ENCODE results near the gene HTR2C.
"Not testable (repeated sequence)": the region's sequence is repeated elsewhere in the genome, so short reads cannot be mapped to it uniquely, and the experiment has no call there.

The HTR2C gene

GRCh38 chrX:114715096-114715495 is 131.2 kb downstream of the HTR2C start:
- DNase-seq: no peak

- DNase-seq: no peak
Measured at GRCh38 chrX:114717921-114718320, 134.0 kb downstream of the HTR2C start.

- no peak for DNase-seq
Measured at GRCh38 chrX:114766541-114766940, 182.7 kb downstream of the HTR2C start.

GRCh38 chrX:114774691-114775090 is 190.8 kb downstream of the HTR2C start:
- DNase-seq: no peak

- no peak for DNase-seq
Measured at GRCh38 chrX:114782925-114783324, 199.0 kb downstream of the HTR2C start.

- no peak for DNase-seq
Measured at GRCh38 chrX:114787061-114787460, 203.2 kb downstream of the HTR2C start.

GRCh38 chrX:114797494-114797893 is 213.6 kb downstream of the HTR2C start:
- no peak for DNase-seq

- no peak for DNase-seq
Measured at GRCh38 chrX:114798907-114799306, 215.0 kb downstream of the HTR2C start.

GRCh38 chrX:114800719-114801118 is 216.8 kb downstream of the HTR2C start:
- DNase-seq: no peak

GRCh38 chrX:114819509-114819908 is 235.6 kb downstream of the HTR2C start:
- no peak for DNase-seq

- DNase-seq: no peak
Measured at GRCh38 chrX:114841051-114841450, 257.2 kb downstream of the HTR2C start.

GRCh38 chrX:114842181-114842580 is 258.3 kb downstream of the HTR2C start:
- no peak for DNase-seq

- DNase-seq: no peak
Measured at GRCh38 chrX:114889481-114889880, 305.6 kb downstream of the HTR2C start.

- no peak for DNase-seq
Measured at GRCh38 chrX:114903618-114904017, 319.7 kb downstream of the HTR2C start.

GRCh38 chrX:114905251-114905650 is 321.4 kb downstream of the HTR2C start:
- no peak for DNase-seq

GRCh38 chrX:114906984-114907510 is 323.2 kb downstream of the HTR2C start:
- no peak for DNase-seq

- DNase-seq: no peak
Measured at GRCh38 chrX:114924423-114924822, 340.5 kb downstream of the HTR2C start.

- no peak for DNase-seq
Measured at GRCh38 chrX:114924856-114925255, 341.0 kb downstream of the HTR2C start.

GRCh38 chrX:114930227-114930626 is 346.3 kb downstream of the HTR2C start:
- DNase-seq: no peak

GRCh38 chrX:114932550-114932949 is 348.7 kb downstream of the HTR2C start:
- DNase-seq: no peak

- not testable (repeated sequence) for DNase-seq
Measured at GRCh38 chrX:114933291-114933690, 349.4 kb downstream of the HTR2C start.

- not testable (repeated sequence) for DNase-seq
Measured at GRCh38 chrX:114937090-114937489, 353.2 kb downstream of the HTR2C start.

- no peak for DNase-seq
Measured at GRCh38 chrX:114952696-114953095, 368.8 kb downstream of the HTR2C start.
